WI38 (cell line): ENCODE results near the gene FAM222B.
A peak's percentile ranks its signal among the peaks of the same experiment; 100 is the strongest.

ENCODE experiments used
- H3K4me3 ChIP-seq: 2 replicates; pipeline ENCODE4 v1.5.1; 2011; ENCODE audit warnings: low read depth, mild to moderate bottlenecking, control low read depth, low read length
- CTCF ChIP-seq: IDR thresholded peaks from 2 replicates; pipeline ENCODE4 v1.5.1; 2012; ENCODE audit warnings: low read depth, mild to moderate bottlenecking, control low read depth, low read length

FAM222B gene

GRCh38 chr17:28714281-28714680, 128.3 kb downstream of the FAM222B start:
- no peak for TF ChIP-seq CTCF
- H3K4me3 ChIP-seq = no peak overlapping the region

GRCh38 chr17:28712705-28713415, 129.7 kb downstream of the FAM222B start:
- no peak for TF ChIP-seq CTCF
- H3K4me3 ChIP-seq = no peak overlapping the region

- no peak overlapping the region; the same call in 1 of the 2 replicates for H3K4me3 ChIP-seq
- TF ChIP-seq CTCF = no peak
Observed at GRCh38 chr17:28712032-28712704, 130.4 kb downstream of the FAM222B start.

- no peak for TF ChIP-seq CTCF
- peak within 1 kb of the TSS; percentile 59 for H3K4me3 ChIP-seq
Observed at GRCh38 chr17:28711723-28712031, 130.9 kb downstream of the FAM222B start, which contains the start of gene PROCA1. Gene PROCA1, minus strand, starts transcription at chr17:28711888. Its CDS starts 228 bp downstream, at chr17:28711660.

GRCh38 chr17:28710861-28711722, 131.5 kb downstream of the FAM222B start:
- no peak for TF ChIP-seq CTCF
- peak overlapping the region; percentile 59 for H3K4me3 ChIP-seq

- no peak for TF ChIP-seq CTCF
- no peak overlapping the region for H3K4me3 ChIP-seq
Observed at GRCh38 chr17:28707339-28707720, 135.3 kb downstream of the FAM222B start.
